ENCODE measurements around the gene ARL5C.
A peak's percentile ranks its signal among the peaks of the same experiment; 100 is the strongest.

ARL5C gene

DNA sequence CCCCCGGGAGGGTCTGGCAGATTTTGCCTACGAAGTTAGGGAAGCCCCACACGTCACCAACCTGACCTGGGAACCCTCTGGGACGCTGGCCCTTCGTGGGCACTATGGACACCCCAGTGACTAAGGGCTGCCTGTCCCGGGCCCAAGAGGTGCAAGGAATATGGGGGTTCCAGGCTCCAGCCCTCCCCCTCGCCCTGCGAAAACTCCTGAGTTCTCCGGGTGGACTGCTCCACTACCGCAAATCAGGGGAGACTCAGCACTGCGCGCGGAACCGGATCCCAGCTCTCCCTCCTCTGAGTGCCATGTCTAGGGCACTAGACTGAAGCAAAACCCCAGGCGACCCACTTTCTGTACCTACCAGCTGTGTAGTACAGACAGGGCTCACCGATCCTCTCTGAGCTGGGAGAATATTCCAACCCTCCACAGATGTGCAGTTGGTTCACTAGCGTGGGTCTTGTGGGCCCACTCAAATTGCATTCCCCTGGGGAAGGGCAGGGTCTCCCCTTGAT is at the start of gene ARL5C:
Gene ARL5C, minus strand, starts transcription at position 321 of the 509 bp plus-strand sequence. CDS start 401 bp downstream, outside the sequence.
- DNase-seq = no peak

- no peak for DNase-seq
Measured at GRCh38 chr17:39213852-39214251, 47.9 kb upstream of the ARL5C start.

DNA sequence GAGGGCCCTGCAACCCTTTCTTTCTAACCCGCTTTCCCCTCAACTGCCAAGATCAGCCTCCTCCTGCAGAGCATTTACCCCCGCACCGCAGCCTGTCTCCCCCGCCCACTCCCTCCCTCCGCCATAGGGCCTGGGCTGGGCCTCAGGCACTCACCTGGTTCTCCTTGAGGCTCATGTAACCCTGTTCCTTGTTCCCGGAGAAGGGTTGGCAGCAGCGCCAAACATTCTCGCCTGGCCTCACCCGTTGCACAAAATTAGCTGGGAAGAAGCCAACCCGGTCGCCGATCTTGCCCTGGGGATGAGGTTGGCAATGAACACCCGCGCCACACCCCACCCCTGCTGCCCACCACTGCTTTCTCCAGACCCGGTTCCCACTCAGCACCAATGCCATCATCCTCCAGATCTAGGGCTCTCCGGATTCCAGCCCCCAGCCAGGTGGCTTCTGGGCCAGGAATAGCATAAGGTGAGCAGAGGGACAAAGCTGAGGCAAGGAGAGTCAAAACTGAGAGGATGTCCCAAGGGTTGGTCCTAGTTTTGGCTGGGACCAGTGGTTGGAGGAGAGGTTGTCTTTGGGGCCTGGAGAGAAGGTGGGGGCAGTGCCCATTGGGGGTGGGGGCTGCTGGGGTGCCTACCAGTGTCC is 47.0 kb upstream of the ARL5C start:
- DNase-seq = no peak

DNA sequence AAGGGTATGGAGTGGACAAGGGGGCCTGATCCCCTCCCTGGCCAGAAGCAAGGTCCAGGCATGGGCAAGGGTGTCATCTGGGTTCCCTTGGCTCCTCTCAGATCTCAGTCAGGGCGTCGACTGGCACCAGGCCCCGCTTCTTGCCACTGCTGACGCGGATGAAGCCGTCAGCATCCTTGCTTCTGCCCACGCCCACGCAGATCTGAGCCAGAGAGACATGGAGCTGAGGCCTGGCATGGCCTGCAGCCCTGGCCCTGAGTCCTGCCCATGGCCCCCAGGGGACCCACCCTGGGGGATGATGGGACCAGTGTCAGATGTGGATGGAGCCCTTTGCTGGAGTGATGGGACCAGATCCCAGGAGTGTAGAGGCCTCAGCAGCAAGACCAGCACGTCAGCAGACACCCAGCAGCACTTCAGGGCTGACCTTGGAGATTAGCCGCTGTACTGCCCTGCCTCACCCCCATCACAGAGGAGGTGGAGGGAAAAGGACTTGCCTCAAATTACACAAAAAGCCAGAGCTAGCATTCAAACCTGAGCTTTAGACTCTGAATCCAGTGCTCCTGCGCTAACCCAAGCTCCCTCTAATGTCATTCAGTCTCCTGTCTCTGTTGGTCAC is 46.3 kb upstream of the ARL5C start:
- no peak for DNase-seq

DNA sequence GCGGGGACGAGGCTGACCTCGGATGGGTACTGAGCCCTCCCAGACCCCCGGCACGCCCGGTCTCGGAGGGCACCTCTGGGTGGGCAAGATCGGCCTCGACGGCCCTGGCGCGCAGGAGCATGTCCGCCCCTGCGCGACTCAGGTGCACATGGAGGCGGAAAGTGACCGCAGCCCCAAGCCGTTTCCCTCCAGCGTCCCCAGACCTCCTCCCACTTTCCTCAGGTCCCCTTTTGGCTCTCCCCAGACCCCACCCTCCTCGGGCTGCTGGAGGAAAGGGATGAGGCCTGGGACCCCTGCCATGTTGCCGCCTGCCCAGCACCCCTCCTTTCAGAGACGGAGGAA is 44.1 kb upstream of the ARL5C start:
- no peak for DNase-seq

DNA sequence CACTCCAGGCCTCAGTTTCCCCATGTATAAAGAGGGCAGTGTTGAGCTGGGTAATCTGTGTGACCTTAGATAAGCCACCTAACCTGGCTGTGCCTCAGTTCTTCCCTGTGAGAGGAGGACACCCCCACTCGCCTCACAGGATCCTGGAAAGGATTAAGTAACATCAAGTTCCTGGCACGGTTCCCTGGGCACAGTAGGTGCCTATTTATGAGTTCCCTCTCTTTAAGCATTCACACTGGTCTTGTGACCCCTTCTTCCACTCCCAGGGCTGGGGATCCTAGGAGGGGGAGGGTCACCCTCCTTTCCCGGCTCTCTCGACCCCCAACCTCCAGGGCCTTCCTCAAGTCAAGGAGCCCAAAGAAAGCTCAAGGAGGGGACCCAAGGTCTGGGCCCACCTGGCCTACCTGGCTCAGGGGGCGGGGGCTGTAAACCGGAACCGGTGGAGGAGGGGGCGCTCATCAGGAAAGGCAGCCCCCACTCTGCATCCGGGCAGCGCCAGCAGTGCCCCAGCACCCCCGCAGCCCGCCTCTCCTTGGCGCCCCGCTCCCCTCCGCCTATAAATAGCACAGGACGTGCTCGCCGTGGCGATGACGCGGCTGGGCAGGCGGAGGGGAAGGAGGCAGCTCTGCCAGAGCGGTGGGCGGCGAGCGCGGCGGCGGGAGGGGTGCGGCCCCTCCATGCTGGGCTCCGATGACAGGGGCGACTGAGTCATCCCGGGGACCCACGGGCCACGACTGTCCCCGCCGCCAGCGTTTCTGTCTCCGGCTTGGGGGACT is 43.5 kb upstream of the ARL5C start:
- DNase-seq = no peak

GRCh38 chr17:39208893-39209292 is 42.9 kb upstream of the ARL5C start:
- peak; percentile 60 for DNase-seq

GRCh38 chr17:39208136-39208535 is 42.2 kb upstream of the ARL5C start:
- DNase-seq = peak; percentile 47

GRCh38 chr17:39205112-39205526 is 39.2 kb upstream of the ARL5C start:
- DNase-seq = no peak

DNA sequence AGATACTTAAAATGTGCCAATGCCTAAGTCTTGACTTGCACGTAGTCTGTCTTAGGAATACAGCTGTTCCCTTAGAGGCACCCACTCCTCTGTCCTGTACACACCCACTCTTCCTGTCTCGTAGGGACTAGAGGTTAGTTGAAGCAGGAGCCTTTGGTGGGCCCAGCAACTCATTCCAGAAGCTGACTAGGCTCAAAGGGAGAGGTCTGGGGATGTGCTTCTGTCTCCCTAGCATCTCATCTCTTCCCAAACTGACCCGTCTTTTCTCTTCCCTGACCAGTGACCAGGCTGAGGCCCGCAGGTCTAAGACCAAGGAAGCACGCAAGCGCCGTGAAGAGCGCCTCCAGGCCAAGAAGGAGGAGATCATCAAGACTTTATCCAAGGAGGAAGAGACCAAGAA is 38.3 kb upstream of the ARL5C start:
- DNase-seq = no peak

DNA sequence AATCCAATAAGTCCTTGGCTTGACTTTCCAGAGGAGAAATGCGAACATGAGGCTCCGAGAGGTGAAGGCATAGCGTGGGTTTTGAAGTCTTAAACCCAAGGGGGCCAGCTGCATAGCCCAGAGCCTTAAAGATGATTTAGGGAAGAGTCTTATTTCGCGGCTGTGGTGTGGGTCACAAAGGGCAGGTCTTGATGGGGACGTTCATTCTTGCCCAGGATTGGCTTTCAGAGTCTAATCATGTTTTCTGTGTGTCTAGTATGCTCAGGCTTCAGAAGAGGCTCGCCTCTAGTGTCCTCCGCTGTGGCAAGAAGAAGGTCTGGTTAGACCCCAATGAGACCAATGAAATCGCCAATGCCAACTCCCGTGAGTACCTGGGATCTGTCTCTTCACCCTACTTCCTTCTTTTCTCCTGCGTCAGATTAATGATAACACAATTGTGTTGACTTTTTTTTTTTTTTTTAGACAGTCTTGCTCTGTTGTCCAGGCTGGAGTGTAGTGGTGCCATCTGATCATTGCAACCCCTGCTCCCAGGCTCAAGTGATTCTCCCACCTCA is 35.1 kb upstream of the ARL5C start:
- no peak for DNase-seq

GRCh38 chr17:39200070-39200879 is 34.3 kb upstream of the ARL5C start, which contains the start of gene RPL19:
TSS of gene RPL19 (plus strand) at chr17:39200283. CDS start at chr17:39200345, 62 bp downstream.
- DNase-seq = no peak

DNA sequence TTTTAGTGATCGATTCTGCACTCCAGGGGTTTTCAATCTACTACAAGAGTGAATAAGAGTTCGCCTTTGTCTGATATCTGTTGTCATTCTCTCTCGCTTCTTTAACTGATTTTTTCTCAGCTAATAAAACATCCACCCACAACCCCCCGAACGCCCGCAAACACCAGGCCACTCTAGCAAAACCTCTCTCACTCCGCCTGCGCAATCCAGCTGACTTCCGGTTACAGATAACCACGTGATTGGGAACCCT is 33.8 kb upstream of the ARL5C start:
- peak; percentile 96 for DNase-seq

GRCh38 chr17:39198186-39198566 is 32.2 kb upstream of the ARL5C start:
- no peak for DNase-seq

DNA sequence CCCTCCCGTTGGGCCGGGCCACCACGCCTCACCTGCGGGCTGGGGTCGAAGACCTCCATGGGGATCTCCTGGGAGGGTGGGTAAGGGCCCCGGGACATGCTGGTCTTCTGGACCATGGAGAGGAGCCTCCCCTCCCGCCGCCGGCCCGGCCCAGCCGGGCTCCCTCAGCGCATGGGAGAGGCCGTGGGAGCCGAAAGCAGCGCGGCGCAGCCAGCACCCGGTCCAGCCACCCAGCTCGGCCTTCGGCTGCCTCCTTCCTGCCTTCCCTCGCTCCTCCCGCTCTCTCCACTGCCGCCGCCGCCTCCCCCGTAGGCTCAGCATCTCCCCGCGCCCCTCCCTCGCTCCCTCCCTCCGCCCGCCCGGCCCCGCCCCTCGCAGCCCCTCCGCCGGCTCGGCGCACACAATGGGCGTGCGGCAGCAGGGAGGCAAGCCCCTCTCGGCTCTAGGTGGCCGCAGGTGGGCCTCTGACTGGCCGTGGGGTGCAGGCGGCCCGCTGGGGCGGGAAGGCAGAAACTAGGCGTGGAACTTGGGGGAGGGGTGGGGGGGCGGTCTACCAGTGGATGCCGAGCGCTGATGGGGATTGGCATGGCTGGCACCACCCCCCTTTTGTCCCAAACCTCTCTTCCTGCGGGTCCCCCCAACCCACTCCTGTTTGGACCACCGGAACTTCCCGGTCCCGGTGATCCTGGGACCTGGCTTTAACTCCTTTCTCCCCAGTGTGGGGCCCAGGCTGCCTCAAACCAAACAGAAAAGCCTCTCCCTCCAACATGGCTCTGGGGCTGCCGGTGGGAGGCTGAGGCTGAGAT is 31.6 kb upstream of the ARL5C start, which contains the start of gene CACNB1:
Gene CACNB1, minus strand, starts transcription at position 290 of the 806 bp plus-strand sequence. Its CDS starts 174 bp downstream, at position 116.
- DNase-seq = peak; percentile 61

DNA sequence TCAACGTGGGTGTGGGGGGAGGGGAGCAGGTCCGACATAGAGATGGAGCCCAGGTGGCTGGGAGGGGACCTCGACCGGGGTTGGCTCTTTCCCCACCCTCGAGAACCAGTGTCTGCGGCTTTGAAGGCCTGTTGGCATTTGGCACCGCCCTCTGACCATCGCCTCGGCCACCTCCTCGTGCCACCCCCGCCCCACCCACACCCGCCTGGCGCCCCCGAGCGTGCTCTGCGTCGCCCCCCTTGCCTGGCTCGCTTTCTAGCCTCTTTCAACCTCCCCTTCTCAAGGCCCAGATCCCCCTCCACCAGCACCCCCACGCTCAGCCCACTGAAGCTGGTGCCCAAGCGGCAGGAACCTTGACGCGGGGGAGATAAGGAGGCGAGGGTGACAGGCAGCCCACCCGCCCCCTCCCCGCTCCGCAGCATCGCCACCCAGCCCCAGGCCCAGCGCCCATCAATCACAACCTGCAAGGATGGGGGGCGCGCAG is 30.9 kb upstream of the ARL5C start:
- no peak for DNase-seq

DNA sequence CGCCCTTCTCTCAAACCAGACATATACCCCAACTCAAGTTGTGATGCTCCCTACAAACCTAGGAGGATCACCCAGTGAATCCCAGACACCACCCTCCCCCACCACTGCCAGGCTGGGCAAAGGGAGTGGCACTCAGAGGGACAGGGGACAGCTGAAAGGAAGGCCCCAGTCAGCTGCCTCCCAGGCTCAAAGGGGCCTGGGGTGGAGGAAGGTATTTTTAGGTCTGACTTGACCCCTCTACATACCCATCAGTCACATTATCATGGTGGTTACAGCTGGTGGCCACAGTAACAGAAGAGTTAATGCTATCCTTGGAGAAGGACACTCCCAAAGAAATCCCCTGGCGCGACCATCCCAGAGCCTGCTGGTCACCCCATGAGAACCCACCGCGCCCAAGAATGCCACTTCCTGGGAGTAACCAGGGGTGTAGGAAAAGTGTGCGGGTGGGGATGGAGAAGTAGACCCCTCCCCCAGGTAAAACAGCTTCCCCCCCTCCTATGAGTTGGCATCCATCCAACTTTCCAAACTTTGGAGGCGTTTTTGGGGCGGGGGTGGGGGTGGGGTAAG is 30.4 kb upstream of the ARL5C start:
- DNase-seq = no peak

DNA sequence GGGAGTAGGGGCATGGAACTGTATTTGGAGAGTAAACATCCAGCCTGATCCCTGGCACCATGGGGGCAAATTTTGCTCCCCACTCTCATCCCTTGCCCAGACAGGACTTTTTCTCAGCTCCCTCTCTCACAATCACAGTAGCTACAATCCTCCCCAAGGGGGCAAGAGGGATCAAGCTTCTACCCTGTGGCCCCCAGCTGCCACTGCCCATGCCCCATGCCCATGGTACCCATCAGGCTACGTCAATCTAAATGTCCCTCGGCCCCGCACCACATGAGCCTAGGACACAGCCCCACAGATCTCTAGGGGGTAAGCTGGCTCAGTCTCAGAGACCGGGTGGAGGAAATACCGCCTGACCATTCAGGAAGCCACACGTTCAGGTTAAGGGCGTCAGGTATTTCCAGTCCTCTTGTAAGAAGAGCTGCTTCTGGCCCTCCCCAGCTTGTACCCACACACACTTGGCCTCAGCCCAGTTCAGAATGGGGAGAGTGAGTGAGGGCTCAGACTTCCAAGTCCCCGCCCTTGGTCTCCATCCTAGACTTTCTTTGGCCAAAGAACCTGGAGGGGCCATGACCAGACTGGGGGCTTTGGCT is 29.7 kb upstream of the ARL5C start:
- no peak for DNase-seq

GRCh38 chr17:39194985-39195524 is 29.1 kb upstream of the ARL5C start:
- DNase-seq = no peak

DNA sequence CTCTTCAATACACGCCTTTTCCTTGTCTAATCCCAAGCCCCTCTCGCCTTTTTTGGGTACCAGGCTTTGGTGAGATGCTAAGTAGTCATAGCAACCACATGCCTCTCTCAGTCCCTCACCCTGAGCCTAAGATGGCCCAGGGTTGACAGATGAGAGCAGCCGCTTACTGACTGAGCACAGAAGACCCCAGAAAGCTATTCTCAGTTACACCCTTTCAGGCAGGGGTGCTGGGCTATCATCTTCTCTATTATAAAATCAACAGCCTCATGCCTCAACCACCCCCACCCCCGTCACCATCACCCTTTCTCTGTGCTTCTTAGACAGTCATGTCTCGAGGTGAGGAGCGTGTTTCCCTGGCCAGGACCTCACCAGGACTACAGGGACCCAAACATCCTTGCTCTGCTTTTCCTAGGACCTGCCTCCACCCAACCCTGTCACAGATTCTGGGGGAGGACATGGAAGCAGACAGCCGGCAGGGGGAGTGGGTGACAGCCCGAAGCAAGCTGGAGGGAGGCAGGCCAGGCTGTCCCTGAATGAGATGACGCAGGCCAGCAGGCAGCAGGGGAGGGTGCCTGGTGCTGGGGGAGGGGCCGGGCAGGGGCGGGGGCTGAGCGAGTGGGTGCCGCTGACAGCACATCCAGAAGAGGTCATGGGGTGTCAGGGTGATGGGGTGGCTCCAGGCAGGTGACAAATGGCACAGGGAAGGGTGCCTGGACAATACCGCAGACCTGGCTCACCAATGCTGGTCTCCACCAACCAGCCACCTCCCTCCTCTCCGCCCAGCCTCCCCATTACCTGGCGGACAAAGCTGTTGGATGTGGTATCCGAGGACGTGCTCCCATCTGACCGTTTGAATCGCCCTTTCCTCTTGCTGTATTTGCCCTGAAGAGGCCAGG is 28.4 kb upstream of the ARL5C start:
- DNase-seq = peak; percentile 80
